HG02981 (cell line): ENCODE measurements around the gene NRXN3.

Experiments
- ATAC-seq: cut with Tn5 transposase; IDR thresholded peaks from one replicate; pipeline ENCODE4 v1.9.1; 2021; ENCODE audit warnings: mild to moderate bottlenecking, moderate library complexity; ENCODE audit not compliant: unreplicated experiment

Gene NRXN3

GRCh38 chr14:79373451-79373850 is 1203.3 kb downstream of the NRXN3 start:
- ATAC-seq, result no peak

- ATAC-seq, result no peak
Measured at GRCh38 chr14:79375356-79375755, 1205.2 kb downstream of the NRXN3 start.

- ATAC-seq, result no peak
Measured at GRCh38 chr14:79376557-79376956, 1206.4 kb downstream of the NRXN3 start.

GRCh38 chr14:79378020-79378419 is 1207.8 kb downstream of the NRXN3 start:
- no peak for ATAC-seq

- ATAC-seq, result no peak
Measured at GRCh38 chr14:79379266-79379665, 1209.1 kb downstream of the NRXN3 start.

- ATAC-seq, result no peak
Measured at GRCh38 chr14:79383031-79383430, 1212.9 kb downstream of the NRXN3 start.

- ATAC-seq, result no peak
Measured at GRCh38 chr14:79383475-79383874, 1213.3 kb downstream of the NRXN3 start.

GRCh38 chr14:79395061-79395460 is 1224.9 kb downstream of the NRXN3 start:
- no peak for ATAC-seq

GRCh38 chr14:79404874-79405511 is 1234.8 kb downstream of the NRXN3 start:
- no peak for ATAC-seq

- no peak for ATAC-seq
Measured at GRCh38 chr14:79405512-79405910, 1235.3 kb downstream of the NRXN3 start.

GRCh38 chr14:79407572-79407971 is 1237.4 kb downstream of the NRXN3 start:
- ATAC-seq, result no peak

GRCh38 chr14:79408696-79409095 is 1238.5 kb downstream of the NRXN3 start:
- ATAC-seq, result no peak

- no peak for ATAC-seq
Measured at GRCh38 chr14:79411403-79412174, 1241.4 kb downstream of the NRXN3 start.

- no peak for ATAC-seq
Measured at GRCh38 chr14:79412822-79413221, 1242.6 kb downstream of the NRXN3 start.

GRCh38 chr14:79413734-79414428 is 1243.7 kb downstream of the NRXN3 start:
- ATAC-seq, result no peak

GRCh38 chr14:79415726-79416125 is 1245.6 kb downstream of the NRXN3 start:
- no peak for ATAC-seq

- no peak for ATAC-seq
Measured at GRCh38 chr14:79417961-79418360, 1247.8 kb downstream of the NRXN3 start.

- ATAC-seq, result no peak
Measured at GRCh38 chr14:79418649-79419415, 1248.7 kb downstream of the NRXN3 start.

- ATAC-seq, result no peak
Measured at GRCh38 chr14:79419571-79420327, 1249.6 kb downstream of the NRXN3 start.

GRCh38 chr14:79420725-79421124 is 1250.6 kb downstream of the NRXN3 start:
- ATAC-seq, result no peak
